GM12878 (cell line): ENCODE measurements around the gene CHN2. TPM values are rescaled to one million over a fixed set of nuclear protein-coding genes. Genes with fewer than 3 reads are reported as not detected.

Experiments used
- ATAC-seq: fragments of 200-7000 bp; cut with Tn5 transposase; 3 replicates; pipeline ENCODE4 v1.9.1; 2020; ENCODE audit warnings: mild to moderate bottlenecking, moderate library complexity
- BruUV-seq: library from RNA; stranded (reverse); fragments of 400-500 nt; replicated peaks from 2 replicates; lab custom pipeline; 2021; lab: Mats Ljungman, UMichigan
- CTCF ChIA-PET: fragments of 300-600 bp; sonication (Branson Sonifier 250); formaldehyde crosslinking; extraction: SDS; loops from one replicate; lab custom pipeline; 2021; ENCODE audit warnings: inconsistent platforms; lab: Yijun Ruan, JAX
- POLR2A ChIA-PET: fragments of 350-600 bp; formaldehyde crosslinking; extraction: SDS; loops from one replicate; lab custom pipeline; 2021; ENCODE audit warnings: inconsistent platforms; lab: Charles Lee
- RAD21 ChIA-PET: fragments of 300-600 bp; sonication (Branson Sonifier 250); formaldehyde crosslinking; loops from one replicate; lab custom pipeline; 2023; ENCODE audit warnings: antibody characterized with exemption; ENCODE audit not compliant: unreplicated experiment; lab: Charles Lee
- SMC1A ChIA-PET: fragments of 300-600 bp; sonication (Branson Sonifier 250); formaldehyde crosslinking; loops from one replicate; lab custom pipeline; 2023; ENCODE audit not compliant: unreplicated experiment, uncharacterized antibody; lab: Charles Lee
- DNase-seq: peaks from one replicate; pipeline ENCODE4 v3.0.0-alpha.2; 2011; ENCODE audit warnings: low read depth, low spot score
- FAIRE-seq: peaks from 3 replicates; lab custom pipeline; 2011; peaks lifted over from hg19 to GRCh38; lab: Jason Lieb, UNC
- H2AFZ ChIP-seq: 2 replicates; pipeline ENCODE4 v1.6.0; 2011; ENCODE audit warnings: low read depth, low read length, control low read depth; ENCODE audit not compliant: control insufficient read depth
- H3K27ac ChIP-seq: 2 replicates; pipeline ENCODE4 v1.5.1; 2011; ENCODE audit warnings: control low read depth; ENCODE audit not compliant: control insufficient read depth, insufficient read depth
- H3K27me3 ChIP-seq, 2 experiments: replicated peaks in 1 of 2; 2 replicates each; pipeline versions ENCODE4 v1.6.0 to v1.6.1; 2011; ENCODE audit warnings: low read length in 1 of 2; ENCODE audit not compliant: control insufficient read depth in 2 of 2, insufficient read depth in 2 of 2
- H3K36me3 ChIP-seq, 2 experiments: 2 replicates each; pipeline ENCODE4 v1.5.1; 2011; ENCODE audit warnings: low read length in 1 of 2; ENCODE audit not compliant: control insufficient read depth in 2 of 2, insufficient read depth in 2 of 2
- H3K4me1 ChIP-seq: 2 replicates; pipeline ENCODE4 v1.6.1; 2011; ENCODE audit warnings: mild to moderate bottlenecking, low read length, moderate library complexity, mixed read lengths; ENCODE audit not compliant: control insufficient read depth, insufficient read depth
- H3K4me2 ChIP-seq: 2 replicates; pipeline ENCODE4 v1.6.0; 2011; ENCODE audit warnings: control low read depth; ENCODE audit not compliant: control insufficient read depth, insufficient read depth
- H3K4me3 ChIP-seq: fragments of 200-600 bp; sonication (generic); 2 replicates; pipeline ENCODE4 v1.5.1; 2016
- H3K79me2 ChIP-seq: 2 replicates; pipeline ENCODE4 v1.6.0; 2011; ENCODE audit warnings: low read length; ENCODE audit not compliant: control insufficient read depth, insufficient read depth
- H3K9ac ChIP-seq: 2 replicates; pipeline ENCODE4 v1.8.0; 2011; ENCODE audit warnings: low read length, control low read depth, mixed read lengths; ENCODE audit not compliant: control insufficient read depth, insufficient read depth
- H3K9me3 ChIP-seq: replicated peaks from 3 replicates; pipeline ENCODE4 v1.5.1; 2011; ENCODE audit warnings: mild to moderate bottlenecking, low read length; ENCODE audit not compliant: control insufficient read depth, insufficient read depth
- H4K20me1 ChIP-seq: 2 replicates; pipeline ENCODE4 v1.6.0; 2011; ENCODE audit not compliant: control insufficient read depth, insufficient read depth
- ATF2 ChIP-seq: IDR thresholded peaks from 2 replicates; pipeline ENCODE4 v1.6.1; 2012; ENCODE audit warnings: low read length, inconsistent platforms
- CBX5 ChIP-seq: sonication (generic); IDR thresholded peaks from 2 replicates; pipeline ENCODE4 v1.6.1; 2016; ENCODE audit warnings: low read depth, moderate library complexity, mild to moderate bottlenecking, inconsistent platforms
- IKZF2 ChIP-seq, 2 experiments: fragments of 450-650 bp; IDR thresholded peaks; 2 replicates each; pipeline ENCODE4 v1.6.1; 2017; ENCODE audit warnings: mild to moderate bottlenecking in 2 of 2, moderate library complexity in 2 of 2
- IRF5 ChIP-seq: fragments of 450-650 bp; IDR thresholded peaks from 2 replicates; pipeline ENCODE4 v1.6.1; 2017; ENCODE audit warnings: borderline replicate concordance
- KDM1A ChIP-seq: fragments of 200-600 bp; sonication (generic); IDR thresholded peaks from 2 replicates; pipeline ENCODE4 v1.6.1; 2016; ENCODE audit warnings: borderline replicate concordance
- ZNF217 ChIP-seq: fragments of 450-650 bp; IDR thresholded peaks from 2 replicates; pipeline ENCODE4 v1.6.1; 2017; ENCODE audit warnings: antibody characterized with exemption, mild to moderate bottlenecking
- WGBS: methylation state at CpG from one replicate; pipeline ENCODE4 v1.1.6; 2016; ENCODE audit warnings: low lambda C conversion rate; ENCODE audit not compliant: insufficient replicate concordance, insufficient coverage; ENCODE audit errors: missing lambda C conversion rate; 5-methylcytosine and 5-hydroxymethylcytosine counted together
- in situ Hi-C: fragments of 300-500 bp; cut with MboI; formaldehyde crosslinking; loops from 9 replicates; pipeline ENCODE4 v1.14.3; 2018; ENCODE audit warnings: mixed read lengths
- intact Hi-C: fragments of 100-400 bp; cut with micrococcal nuclease; formaldehyde crosslinking; loops from one replicate; pipeline ENCODE4 v1.14.2; 2022; ENCODE audit not compliant: unreplicated experiment
- polyA plus RNA-seq, 11 experiments: library from polyadenylated mRNA; depleted of rRNA in 4 of 11; unstranded in 6 of 11; stranded (reverse) in 5 of 11; fragments of >200 nt; fragmentation: Nextera tagmentation in 4 of 11; fragmentation: Illumina TruSeq in 1 of 11; extraction: Ambion mirVana in 4 of 11; extraction: Trizol in 1 of 11; gene quantifications; 1 replicate in 1 of 11; 2 replicates in 10 of 11; pipeline versions ENCODE4 v1.2.1 to v1.2.3, GENCODE V29; 2011 to 2016; ENCODE audit warnings: inconsistent platforms in 2 of 11, missing spikeins in 2 of 11, low read depth in 1 of 11
- total RNA-seq, 4 experiments: library from RNA; depleted of rRNA in 3 of 4; stranded (reverse); fragments of >200 nt in 3 of 4; fragmentation: Illumina TruSeq in 1 of 4; extraction: Trizol in 1 of 4; gene quantifications; 2 replicates each; pipeline versions ENCODE4 v1.2.1 to v1.2.3, GENCODE V29; 2013 to 2021

Gene CHN2
- total and polyA plus RNA-seq, 10 of the 15 experiments (the other 5 are each of a cell fraction or from before 2014, with no cell fraction given) = 0.11 to 3.8 (median 0.37) TPM; not detected in 2

- no peak for ATAC-seq
- H3K79me2 ChIP-seq = no peaks in the 10 kb centered on the region
- H3K36me3 ChIP-seq = no peaks in the 10 kb centered on the region
- H3K4me1 ChIP-seq = no peaks in the 10 kb centered on the region
- no peak overlapping the region for H3K4me2 ChIP-seq
- no peak overlapping the region for H3K4me3 ChIP-seq
- no peak overlapping the region for H3K9ac ChIP-seq
- no peak for DNase-seq
- H3K9me3 ChIP-seq = no peaks in the 10 kb centered on the region
- RAD21 ChIA-PET = interaction anchor here (0.9 kb wide), 1 partner anchor 42 kb away, joined by 4 read pairs; no protein-coding TSS in a partner anchor
- 19% methylated on average over 4 of the region's 4 CpGs for WGBS
- H3K27ac ChIP-seq = no peak overlapping the region
- intact Hi-C loops = no loop called here
- SMC1A ChIA-PET = interaction anchor here (0.6 to 1.4 kb wide), 2 partner anchors 15 to 26 kb away, joined by 3 read pairs; no protein-coding TSS in a partner anchor
- POLR2A ChIA-PET = no interaction called here
- H3K27me3 ChIP-seq = no peaks in the 10 kb centered on the region; a peak in 1 of 4 replicates
- BruUV-seq = no TSS peak
- CTCF ChIA-PET = interaction anchor here (1.3 to 1.6 kb wide), 2 partner anchors 44 to 305 kb away, joined by 3 to 4 read pairs; no protein-coding TSS in a partner anchor
- H4K20me1 ChIP-seq = no peaks in the 10 kb centered on the region; the same call in 1 of the 2 replicates
- no peak for FAIRE-seq
- H2AFZ ChIP-seq = no peak overlapping the region
- TF ChIP-seq IKZF2 (IDR thresholded peaks at IDR 0.05) (no peak), ZNF217 (no peak), KDM1A (no peak), CBX5 (no peak), IRF5 (no peak), ATF2 (no peak)
- in situ Hi-C loops = no loop called here
These were observed 37.2 kb downstream of the CHN2 start for GRCh38 chr7:29231671-29232232.
